IgD-negative memory B cell (primary cell): ENCODE measurements around the gene HS3ST6. TPM values are rescaled to one million over a fixed set of nuclear protein-coding genes. Genes with fewer than 3 reads are reported as not detected.
"Not testable (repeated sequence)": the region's sequence is repeated elsewhere in the genome, so short reads cannot be mapped to it uniquely, and the experiment has no call there.

Source experiments
- H3K27ac Mint-ChIP-seq, 3 donors: one replicate each; pipeline ENCODE4 v1.8.0; 2020 to 2022; ENCODE audit warnings: mild to moderate bottlenecking in 3 of 3, mixed read lengths in 3 of 3, moderate library complexity in 1 of 3
- H3K27me3 Mint-ChIP-seq: one replicate; pipeline ENCODE4 v1.8.0; 2021; ENCODE audit warnings: mixed read lengths
- H3K36me3 Mint-ChIP-seq: one replicate; pipeline ENCODE4 v1.8.0; 2020; ENCODE audit warnings: mild to moderate bottlenecking, mixed read lengths
- H3K4me1 Mint-ChIP-seq, 3 donors: one replicate each; pipeline ENCODE4 v1.8.0; 2020 to 2022; ENCODE audit warnings: mixed read lengths in 3 of 3, mild to moderate bottlenecking in 1 of 3
- H3K4me3 Mint-ChIP-seq, 4 donors: one replicate each; pipeline ENCODE4 v1.8.0; 2020 to 2022; ENCODE audit warnings: mild to moderate bottlenecking in 4 of 4, mixed read lengths in 4 of 4, moderate library complexity in 3 of 4
- H3K9me3 Mint-ChIP-seq, 3 donors: one replicate each; pipeline ENCODE4 v1.8.0; 2020 to 2021; ENCODE audit warnings: mixed read lengths in 3 of 3, mild to moderate bottlenecking in 1 of 3
- polyA plus RNA-seq: library from polyadenylated mRNA; unstranded; fragments of 300-500 nt; fragmentation: Illumina TruSeq; gene quantifications from one replicate; pipeline ENCODE4 v1.2.3, GENCODE V29; 2021

Gene HS3ST6
- polyA plus RNA-seq, result not detected

DNA sequence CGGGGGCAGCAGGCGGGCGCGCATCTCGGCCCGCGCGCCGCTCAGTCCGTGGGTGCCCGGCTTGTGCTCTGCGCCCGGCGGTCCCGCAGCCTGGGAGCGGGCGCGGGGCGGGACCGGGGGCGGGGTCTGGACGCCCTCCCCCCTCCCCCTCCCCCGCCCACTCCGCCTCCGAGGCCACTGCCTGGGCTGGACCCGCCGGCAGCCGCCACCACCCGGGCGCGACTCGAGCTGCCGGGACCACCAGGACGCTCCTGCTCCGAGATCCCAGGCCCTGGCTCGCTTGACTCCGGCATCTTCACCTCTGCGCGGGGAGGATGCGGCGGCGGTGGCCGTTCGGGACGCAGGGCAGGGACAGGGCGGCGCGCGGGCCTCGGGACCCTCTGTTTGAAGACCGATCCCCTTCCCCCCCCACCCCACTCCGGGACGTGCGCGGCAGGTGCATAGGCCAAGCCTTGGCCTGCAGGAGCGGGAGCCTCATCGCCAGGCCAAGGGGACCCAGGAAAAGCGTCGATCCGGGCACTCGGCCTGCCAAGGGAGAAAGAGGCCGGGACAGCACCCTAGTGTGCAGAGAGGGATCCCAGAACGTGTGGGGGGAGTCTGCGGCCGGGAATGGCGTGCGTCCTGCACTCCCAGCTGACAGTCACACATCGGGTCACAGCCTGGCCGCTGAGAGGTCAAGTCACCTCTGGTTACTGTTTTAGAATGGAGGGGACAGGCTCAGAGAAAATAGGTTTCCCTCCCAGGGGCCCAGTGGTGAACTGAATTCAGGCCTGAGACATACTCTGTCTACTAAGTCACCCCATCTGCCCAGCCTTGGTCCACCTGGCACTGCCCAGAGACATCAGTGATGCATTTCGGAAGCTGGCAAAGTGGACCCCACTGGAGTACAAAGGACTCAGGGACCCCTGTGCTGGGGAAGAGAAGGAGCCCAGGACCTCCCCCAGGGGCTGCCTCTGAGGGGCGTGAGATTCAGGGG is at the start of gene HS3ST6:
Gene HS3ST6, minus strand, starts transcription at position 65 of the 976 bp plus-strand sequence. CDS start 92 bp downstream, outside the sequence.
- Mint-ChIP-seq H3K27me3 (peaks cover 50% of the 10 kb centered on the region), H3K27ac (no peak within 1 kb of the TSS), H3K4me3 (peak within 1 kb of the TSS in 1 of 4 donors; percentile 80), H3K9me3 (peaks cover 0 to 3% (median 2%) of the 10 kb centered on the region in 3 donors), H3K4me1 (peaks cover 0 to 4% (median 0%) of the 10 kb centered on the region in 3 donors), H3K36me3 (peaks cover 2% of the 10 kb centered on the region)

- peaks cover 3% of the 10 kb centered on the region for H3K36me3 Mint-ChIP-seq
- peaks cover 4% of the 10 kb centered on the region for H3K27me3 Mint-ChIP-seq
- peaks cover 14 to 23% (median 21%) of the 10 kb centered on the region in 3 donors for H3K4me1 Mint-ChIP-seq
- peak within 1 kb of the TSS; percentile 95 to 100 (median 99) for H3K27ac Mint-ChIP-seq
- H3K4me3 Mint-ChIP-seq, result peak within 1 kb of the TSS; percentile 93 to 100 (median 96)
- H3K9me3 Mint-ChIP-seq, result no peaks in the 10 kb centered on the region
These were observed 48.2 kb upstream of the HS3ST6 start, which contains the start of gene RNF151 for GRCh38 chr16:1966460-1966859. TSS of gene RNF151 (plus strand) at chr16:1966856. CDS start at chr16:1966882, 26 bp downstream.

DNA sequence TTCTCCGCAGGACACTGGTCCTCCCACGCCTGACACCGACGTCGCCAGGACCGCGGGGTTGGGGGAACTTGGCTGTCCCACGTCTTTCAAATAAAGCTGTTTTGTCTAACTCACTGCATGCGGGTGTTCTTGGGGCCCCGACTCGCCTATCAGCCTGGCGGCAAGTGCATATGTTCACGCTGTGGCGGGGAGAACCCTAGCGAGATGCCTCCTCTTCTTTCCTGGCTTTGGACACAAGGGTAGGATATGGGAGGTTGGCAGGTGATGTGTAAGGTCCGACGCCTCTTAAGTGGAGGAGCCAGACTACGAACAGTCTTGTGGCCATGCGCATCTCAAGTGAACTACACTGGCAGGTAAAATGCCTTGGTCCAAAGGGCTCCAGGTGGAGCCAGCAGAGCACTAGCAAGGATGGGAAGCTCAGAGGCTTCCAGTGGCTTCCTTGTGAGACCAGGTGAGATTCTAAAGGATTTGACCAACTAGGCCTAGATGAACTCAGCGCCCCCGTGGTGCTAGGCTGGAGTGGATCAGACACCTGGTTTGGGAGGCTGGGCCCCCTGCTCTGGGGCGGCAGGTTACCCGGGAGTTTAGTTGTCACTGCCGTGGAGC is 47.3 kb upstream of the HS3ST6 start:
- peak overlapping the region; percentile 93 to 100 (median 96) for H3K4me3 Mint-ChIP-seq
- H3K4me1 Mint-ChIP-seq, result peaks cover 18 to 28% (median 28%) of the 10 kb centered on the region in 3 donors

GRCh38 chr16:1964506-1965395 is 46.5 kb upstream of the HS3ST6 start, which contains the start of gene RPS2:
TSS of gene RPS2 (minus strand) at chr16:1964826. CDS start at chr16:1964625, 201 bp downstream.
- H3K4me3 Mint-ChIP-seq, result peak within 1 kb of the TSS; percentile 93 to 100 (median 96)
- no peaks in the 10 kb centered on the region for H3K9me3 Mint-ChIP-seq
- peaks cover 23 to 31% (median 31%) of the 10 kb centered on the region in 3 donors for H3K4me1 Mint-ChIP-seq
- peak within 1 kb of the TSS; percentile 95 to 100 (median 99) for H3K27ac Mint-ChIP-seq
- H3K27me3 Mint-ChIP-seq, result peaks cover 4% of the 10 kb centered on the region
- H3K36me3 Mint-ChIP-seq, result peaks cover 2% of the 10 kb centered on the region

More for the DNA sequence above, 47.3 kb upstream of the HS3ST6 start:
- Mint-ChIP-seq H3K27me3 (peaks cover 4% of the 10 kb centered on the region), H3K27ac (peak overlapping the region; percentile 95 to 100 (median 99)), H3K36me3 (peaks cover 2% of the 10 kb centered on the region), H3K9me3 (no peaks in the 10 kb centered on the region)

DNA sequence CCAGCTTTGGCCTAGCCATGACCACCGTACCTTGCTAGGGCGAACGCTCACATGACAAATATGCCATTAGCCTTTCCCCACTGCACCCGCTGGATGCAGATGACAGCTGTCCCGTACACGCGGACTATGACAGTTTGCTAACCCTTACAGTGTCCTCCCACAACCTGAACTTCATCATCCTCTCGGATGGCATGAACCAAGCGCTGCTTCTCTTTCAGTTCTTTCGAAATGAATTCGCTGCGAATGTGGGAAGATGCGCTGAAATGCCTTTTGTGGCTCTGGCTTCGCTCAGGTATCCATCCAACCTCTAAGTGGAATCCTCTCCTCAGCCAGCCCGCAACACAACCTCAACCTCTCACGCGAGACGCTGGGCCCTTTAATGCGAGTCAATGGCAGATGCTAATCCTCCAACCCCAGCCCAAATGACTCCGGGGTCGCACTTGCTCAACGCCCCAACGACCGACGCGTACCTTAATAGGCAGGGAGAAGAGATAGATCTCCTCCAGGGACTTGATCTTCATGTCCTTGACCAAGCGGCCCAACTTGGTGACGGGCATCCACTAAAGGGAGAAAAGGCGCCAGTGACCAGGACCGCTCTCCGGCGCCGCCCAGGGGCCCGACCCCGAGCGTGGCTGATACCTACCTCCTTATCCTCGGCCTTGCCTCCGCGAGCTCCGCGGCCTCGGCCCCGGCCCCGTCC is 45.7 kb upstream of the HS3ST6 start:
- Mint-ChIP-seq H3K36me3 (peaks cover 2% of the 10 kb centered on the region), H3K27me3 (peaks cover 4% of the 10 kb centered on the region), H3K4me1 (peaks cover 24 to 33% (median 31%) of the 10 kb centered on the region in 3 donors), H3K9me3 (no peaks in the 10 kb centered on the region), H3K4me3 (peak overlapping the region; percentile 93 to 100 (median 96)), H3K27ac (peak overlapping the region; percentile 95 to 100 (median 99))

GRCh38 chr16:1962161-1963153 is 44.2 kb upstream of the HS3ST6 start:
- peaks cover 24 to 33% (median 31%) of the 10 kb centered on the region in 3 donors for H3K4me1 Mint-ChIP-seq
- H3K36me3 Mint-ChIP-seq, H3K27me3 Mint-ChIP-seq, H3K9me3 Mint-ChIP-seq: not testable (repeated sequence)
- peak overlapping the region; percentile 95 to 100 (median 99) for H3K27ac Mint-ChIP-seq
- peak overlapping the region; percentile 25 to 100 (median 96) for H3K4me3 Mint-ChIP-seq

DNA sequence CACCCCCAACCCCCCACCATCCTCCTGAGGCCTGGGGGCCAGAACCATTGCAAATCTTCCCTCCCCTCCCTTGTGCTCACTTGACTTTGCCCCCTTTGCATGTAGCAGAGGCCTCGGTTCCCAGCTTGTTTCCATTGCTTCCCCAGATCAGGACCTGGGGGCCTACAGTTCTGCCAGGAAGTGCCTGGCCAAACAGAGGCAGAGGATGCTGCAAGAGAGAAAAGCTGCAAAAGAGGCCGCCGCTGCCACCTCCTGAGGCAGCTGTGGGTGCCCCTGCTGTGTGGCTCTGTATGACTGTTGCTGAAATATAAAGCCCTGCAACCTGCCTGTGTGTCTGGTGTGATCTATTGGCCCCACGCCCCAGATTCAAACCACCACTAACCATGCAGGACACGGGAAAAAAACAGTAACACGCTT is 43.4 kb upstream of the HS3ST6 start:
- Mint-ChIP-seq H3K27ac (peak overlapping the region; percentile 97 to 100 (median 99)), H3K27me3 (peaks cover 4% of the 10 kb centered on the region), H3K36me3 (peaks cover 2% of the 10 kb centered on the region), H3K4me3 (peak overlapping the region; percentile 17 to 100 (median 78)), H3K4me1 (peaks cover 24 to 33% (median 31%) of the 10 kb centered on the region in 3 donors), H3K9me3 (no peaks in the 10 kb centered on the region)

GRCh38 chr16:1960665-1961630 is 42.7 kb upstream of the HS3ST6 start:
- H3K27me3 Mint-ChIP-seq, result peaks cover 4% of the 10 kb centered on the region
- peaks cover 2% of the 10 kb centered on the region for H3K36me3 Mint-ChIP-seq
- H3K27ac Mint-ChIP-seq, result peak overlapping the region; percentile 94 to 100 (median 97)
- H3K4me3 Mint-ChIP-seq, result peak overlapping the region; percentile 86 to 100 (median 94)
- peaks cover 24 to 33% (median 31%) of the 10 kb centered on the region in 3 donors for H3K4me1 Mint-ChIP-seq
- no peaks in the 10 kb centered on the region for H3K9me3 Mint-ChIP-seq

- peaks cover 4% of the 10 kb centered on the region for H3K27me3 Mint-ChIP-seq
- peak within 1 kb of the TSS; percentile 86 to 100 (median 94) for H3K4me3 Mint-ChIP-seq
- H3K36me3 Mint-ChIP-seq, result peaks cover 2% of the 10 kb centered on the region
- H3K4me1 Mint-ChIP-seq, result peaks cover 19 to 29% (median 20%) of the 10 kb centered on the region in 3 donors
- no peaks in the 10 kb centered on the region for H3K9me3 Mint-ChIP-seq
- H3K27ac Mint-ChIP-seq, result peak within 1 kb of the TSS; percentile 94 to 100 (median 97)
These were observed 41.2 kb upstream of the HS3ST6 start, which contains the start of gene NDUFB10 for GRCh38 chr16:1959269-1960039. TSS of gene NDUFB10 (plus strand) at chr16:1959538. CDS start at chr16:1959625, 87 bp downstream.

DNA sequence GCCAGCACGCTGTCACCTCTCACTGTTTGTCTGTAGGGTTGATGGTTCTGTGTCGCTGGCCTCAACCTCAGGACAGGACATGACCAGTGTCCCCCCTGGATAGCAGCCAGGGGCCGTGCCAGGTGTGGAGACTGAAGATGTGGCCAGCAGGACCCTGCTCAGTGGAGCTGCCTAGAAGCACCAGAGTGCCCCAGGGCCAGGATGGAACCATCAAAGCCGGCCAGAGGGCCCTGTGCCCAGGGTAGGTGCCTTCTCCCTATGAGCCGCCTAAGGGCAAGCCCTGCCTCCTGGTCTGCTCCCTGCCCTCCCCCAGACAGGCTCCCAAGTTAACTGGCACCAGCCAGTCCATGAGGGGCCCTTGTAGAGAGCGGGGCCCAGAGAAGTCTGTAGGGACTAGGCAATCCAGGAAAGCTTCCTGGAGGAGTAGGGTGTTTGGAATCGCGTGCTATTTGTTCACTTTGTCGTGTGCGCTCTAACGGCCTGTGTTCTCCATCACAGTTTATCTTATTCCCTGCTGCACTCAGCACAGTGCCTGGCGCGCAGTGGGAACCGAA is 40.6 kb upstream of the HS3ST6 start:
- no peaks in the 10 kb centered on the region for H3K9me3 Mint-ChIP-seq
- H3K4me3 Mint-ChIP-seq, result peak overlapping the region; percentile 38 to 100 (median 94)
- H3K36me3 Mint-ChIP-seq, result peaks cover 2% of the 10 kb centered on the region
- H3K27me3 Mint-ChIP-seq, result peaks cover 4% of the 10 kb centered on the region
- peak overlapping the region; percentile 80 to 100 (median 85) for H3K27ac Mint-ChIP-seq
- peaks cover 17 to 25% (median 20%) of the 10 kb centered on the region in 3 donors for H3K4me1 Mint-ChIP-seq

- not testable (repeated sequence) for H3K36me3 Mint-ChIP-seq, H3K9me3 Mint-ChIP-seq, H3K4me3 Mint-ChIP-seq, H3K27me3 Mint-ChIP-seq
- H3K4me1 Mint-ChIP-seq, result peaks cover 13 to 18% (median 15%) of the 10 kb centered on the region in 3 donors
- H3K27ac Mint-ChIP-seq, result peak overlapping the region in 1 of 3 donors; percentile 65
These were observed 39.9 kb upstream of the HS3ST6 start for GRCh38 chr16:1958143-1958491.
